Measurements from ENCODE around the gene CCDC57. TPM values are rescaled to one million over a fixed set of nuclear protein-coding genes. Genes with fewer than 3 reads are reported as not detected.

The CCDC57 gene
- total RNA-seq, 1 donor from 2014 or later: 40.7 TPM

- peak within 1 kb of the TSS; percentile 55 for H3K27ac Mint-ChIP-seq (ENCODE audit: unreplicated experiment)
- peak within 1 kb of the TSS; percentile 87 for H3K4me3 Mint-ChIP-seq (ENCODE audit: unreplicated experiment)
Measured at GRCh38 chr17:82065638-82066303, 146.9 kb downstream of the CCDC57 start, which contains the start of gene DUS1L. Gene DUS1L (minus strand): TSS chr17:82065804. CDS start chr17:82065059, 745 bp downstream.

DNA sequence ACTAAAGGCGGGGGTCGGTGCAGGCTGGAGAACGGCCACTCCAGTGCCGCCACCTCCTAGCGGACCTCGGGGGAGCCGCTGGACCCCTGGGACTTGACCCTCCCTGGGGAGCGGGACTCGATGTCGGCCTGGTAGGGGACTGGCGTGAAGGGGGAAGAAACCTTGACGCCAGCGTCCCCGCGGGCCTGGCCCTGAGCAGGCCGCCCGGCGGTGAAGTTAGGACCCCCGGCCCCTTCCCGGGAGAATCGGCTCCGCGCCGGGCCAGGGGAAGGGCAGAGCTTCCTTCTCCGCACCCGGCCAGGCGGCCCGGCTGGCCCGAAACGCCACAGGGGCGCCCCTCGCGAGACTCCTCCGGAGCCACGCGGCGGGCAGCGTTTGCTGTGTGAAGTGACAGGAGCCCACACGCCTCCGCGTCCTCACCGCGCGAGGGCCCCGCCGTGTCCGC, 147.4 kb downstream of the CCDC57 start:
- Mint-ChIP-seq H3K4me1 (ENCODE audit: low read depth, unreplicated experiment) (no peaks in the 10 kb centered on the region), H3K27me3 (ENCODE audit: unreplicated experiment) (peaks cover 10% of the 10 kb centered on the region), H3K36me3 (ENCODE audit: unreplicated experiment) (no peaks in the 10 kb centered on the region), H3K9me3 (ENCODE audit: unreplicated experiment) (peaks cover 3% of the 10 kb centered on the region), H3K27ac (ENCODE audit: unreplicated experiment) (no peak overlapping the region), H3K4me3 (ENCODE audit: unreplicated experiment) (peak overlapping the region; percentile 20)
- no peak for TF ChIP-seq CTCF (IDR thresholded peaks at IDR 0.05; ENCODE audit: partially characterized antibody, unreplicated experiment)
- DNase-seq: no peak

More at GRCh38 chr17:82065638-82066303, 146.9 kb downstream of the CCDC57 start, which contains the start of gene DUS1L:
- no peaks in the 10 kb centered on the region for H3K36me3 Mint-ChIP-seq (ENCODE audit: unreplicated experiment)
- peaks cover 3% of the 10 kb centered on the region for H3K9me3 Mint-ChIP-seq (ENCODE audit: unreplicated experiment)
- peak; percentile 83 for DNase-seq
- H3K4me1 Mint-ChIP-seq (ENCODE audit: low read depth, unreplicated experiment): no peaks in the 10 kb centered on the region
- peaks cover 10% of the 10 kb centered on the region for H3K27me3 Mint-ChIP-seq (ENCODE audit: unreplicated experiment)
- TF ChIP-seq CTCF (IDR thresholded peaks at IDR 0.05; ENCODE audit: partially characterized antibody, unreplicated experiment): no peak

GRCh38 chr17:82064433-82065192, 148.0 kb downstream of the CCDC57 start:
- H3K9me3 Mint-ChIP-seq (ENCODE audit: unreplicated experiment): peaks cover 3% of the 10 kb centered on the region
- peak overlapping the region; percentile 70 for H3K4me3 Mint-ChIP-seq (ENCODE audit: unreplicated experiment)
- H3K27me3 Mint-ChIP-seq (ENCODE audit: unreplicated experiment): peaks cover 10% of the 10 kb centered on the region
- H3K36me3 Mint-ChIP-seq (ENCODE audit: unreplicated experiment): no peaks in the 10 kb centered on the region
- no peak overlapping the region for H3K27ac Mint-ChIP-seq (ENCODE audit: unreplicated experiment)
- H3K4me1 Mint-ChIP-seq (ENCODE audit: low read depth, unreplicated experiment): no peaks in the 10 kb centered on the region
- TF ChIP-seq CTCF (IDR thresholded peaks at IDR 0.05; ENCODE audit: partially characterized antibody, unreplicated experiment): no peak
- DNase-seq: no peak

GRCh38 chr17:82063424-82064415, 148.9 kb downstream of the CCDC57 start:
- Mint-ChIP-seq H3K27me3 (ENCODE audit: unreplicated experiment) (peaks cover 10% of the 10 kb centered on the region), H3K4me3 (ENCODE audit: unreplicated experiment) (peak overlapping the region; percentile 70), H3K36me3 (ENCODE audit: unreplicated experiment) (no peaks in the 10 kb centered on the region), H3K9me3 (ENCODE audit: unreplicated experiment) (peaks cover 3% of the 10 kb centered on the region), H3K27ac (ENCODE audit: unreplicated experiment) (no peak overlapping the region), H3K4me1 (ENCODE audit: low read depth, unreplicated experiment) (no peaks in the 10 kb centered on the region)
- no peak for DNase-seq
- no peak for TF ChIP-seq CTCF (IDR thresholded peaks at IDR 0.05; ENCODE audit: partially characterized antibody, unreplicated experiment)
